ENCODE measurements around the gene TPPP3. TPM values are rescaled to one million over a fixed set of nuclear protein-coding genes. Genes with fewer than 3 reads are reported as not detected.

TPPP3 gene
- total and polyA plus RNA-seq, 9 of the 15 experiments (the other 6 are each of a cell fraction or from before 2014, with no cell fraction given) = 0.13 to 0.50 (median 0.36) TPM; not detected in 2

GRCh38 chr16:67391424-67392300 lies 1.6 kb downstream of the TPPP3 start:
- in situ Hi-C loops (cut with MboI) = no loop called here
- no peaks in the 10 kb centered on the region for H4K20me1 ChIP-seq (replicated peaks; ENCODE audit: control insufficient read depth, insufficient read depth, low read length)
- peaks cover 16 to 59% of the 10 kb centered on the region in 2 experiments for H3K27me3 ChIP-seq (ENCODE audit: control insufficient read depth in 2 of 2, insufficient read depth in 2 of 2, low read length in 2 of 2)
- WGBS (ENCODE audit: insufficient coverage, low coverage, missing lambda C conversion rate) = 17% methylated on average over 10 of the region's 15 CpGs
- DNase-seq (ENCODE audit: extremely low read depth in 1 of 4, low spot score in 3 of 4) (no peak), ATAC-seq (no peak), FAIRE-seq (no peak)
- no peaks in the 10 kb centered on the region for H3K9me1 ChIP-seq (ENCODE audit: control insufficient read depth, insufficient read depth, low read length)
- peak overlapping the region in 1 of 2 experiments; percentile 86; a peak in 2 of 4 replicates for H3K9ac ChIP-seq (ENCODE audit: insufficient read depth in 1 of 2, low read depth in 2 of 2, low read length in 2 of 2)
- H3K36me3 ChIP-seq (ENCODE audit: control insufficient read depth, insufficient read depth, low read length) = no peaks in the 10 kb centered on the region
- CTCF ChIA-PET (ENCODE audit: low intra/inter-chr PET ratio) = no interaction called here
- no peak overlapping the region for H3K27ac ChIP-seq (ENCODE audit: extremely low read depth, low read depth, low read length)
- peaks cover 13 to 64% of the 10 kb centered on the region in 2 experiments for H3K4me1 ChIP-seq (replicated peaks in 1 of 2; ENCODE audit: control insufficient read depth in 2 of 2, insufficient read depth in 2 of 2, low read length in 2 of 2)
- H3K4me3 ChIP-seq = no peak overlapping the region
- no peak overlapping the region for H3K4me2 ChIP-seq (ENCODE audit: insufficient read depth, low read length)
- intact Hi-C loops (cut with micrococcal nuclease) = loop anchor here (10.0 kb wide), 1 partner anchor 47 kb away; no protein-coding TSS in a partner anchor
- no peaks in the 10 kb centered on the region for H3K9me3 ChIP-seq (replicated peaks; ENCODE audit: control insufficient read depth, insufficient read depth, low read depth, low read length)
- BruUV-seq (replicated peaks) = no TSS peak
- no peak overlapping the region for H2AFZ ChIP-seq (ENCODE audit: low read depth, low read length)
- no peaks in the 10 kb centered on the region for H3K79me2 ChIP-seq (ENCODE audit: control insufficient read depth, insufficient read depth, low read length)
- peak; percentile 73 for TF ChIP-seq RFX1 (IDR thresholded peaks at IDR 0.05)
- TF ChIP-seq PTBP1 (IDR thresholded peaks at IDR 0.05; ENCODE audit: low read depth, low read length) = no peak
- TF ChIP-seq LEF1 (IDR thresholded peaks at IDR 0.05) = no peak
- no peak for TF ChIP-seq PHF20 (IDR thresholded peaks at IDR 0.05; ENCODE audit: partially characterized antibody)
- TF ChIP-seq NFYB (IDR thresholded peaks at IDR 0.05; ENCODE audit: extremely low read depth, insufficient read length) = no peak
- 0 out of 2 replicates have a peak, but pooled peaks have one; percentile 16 for TF ChIP-seq MXI1 (IDR thresholded peaks at IDR 0.05; ENCODE audit: low read depth, low read length)
- no peak for TF ChIP-seq HCFC1 (IDR thresholded peaks at IDR 0.05; ENCODE audit: low read depth, low read length)
- POLR2A ChIA-PET = interaction anchor here (0.7 to 1.1 kb wide), 2 partner anchors 15 to 39 kb away, joined by 4 read pairs; partner anchors contain the start of gene HSD11B2

All from K562 (cell line).